Suppressor macrophage (primary cell): Measurements from ENCODE around the gene INTS7.

ENCODE experiments used
- DNase-seq, 4 experiments: peaks; one replicate each; pipeline ENCODE4 v3.0.0-alpha.2; 2020 to 2022

INTS7 gene

DNA sequence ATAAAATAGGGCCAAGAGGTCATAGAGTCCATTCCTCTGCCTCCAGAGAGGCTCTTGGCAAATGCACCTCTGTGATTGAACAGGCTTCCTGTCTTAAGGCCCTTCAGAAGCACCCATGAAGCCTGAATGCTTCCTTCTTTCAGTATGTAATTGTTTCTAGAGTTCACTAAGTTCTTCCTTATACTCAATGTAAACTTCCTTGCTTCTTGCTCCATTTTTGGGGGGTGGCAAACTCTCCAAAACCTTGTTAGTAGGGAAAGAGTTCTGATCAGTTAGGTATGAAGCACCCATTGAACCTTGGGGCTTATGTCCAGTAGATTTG lies 102.5 kb downstream of the INTS7 start:
- DNase-seq: peak in 3 of 4 experiments; percentile 29 to 62 (median 52)

DNA sequence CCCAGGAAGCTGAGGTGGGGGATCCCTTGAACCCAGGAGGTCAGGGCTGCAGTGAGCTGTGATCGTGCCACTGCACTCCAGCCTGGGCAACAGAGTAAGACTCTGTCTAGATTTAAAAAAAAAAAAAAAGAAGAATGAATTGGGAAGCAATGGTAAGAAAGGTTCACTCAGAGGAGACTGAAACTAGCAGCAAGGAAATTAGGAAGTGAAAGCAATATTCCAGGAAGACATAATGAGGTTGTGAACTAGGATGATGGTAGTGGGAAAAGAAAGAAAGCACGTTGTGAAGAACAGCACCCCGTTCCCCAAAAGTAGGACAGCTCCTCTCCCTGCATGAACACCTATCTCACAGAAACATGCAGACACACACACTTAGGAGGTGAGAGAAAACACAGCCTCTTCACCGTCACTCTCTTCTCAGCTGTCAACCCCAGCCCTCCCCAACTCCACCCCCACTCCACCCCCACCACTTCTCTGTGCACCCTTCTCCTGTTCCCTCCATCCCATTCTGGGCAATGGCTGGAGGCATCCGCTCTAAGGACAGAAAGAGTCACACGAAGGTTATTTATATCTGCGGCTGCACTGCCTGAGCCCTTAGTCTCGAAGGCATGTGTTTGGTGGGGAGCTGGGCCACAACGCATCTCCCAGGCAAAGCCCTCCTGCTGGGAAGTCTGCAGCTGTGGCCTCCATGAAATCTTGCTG lies 103.0 kb downstream of the INTS7 start:
- peak in 2 of 4 experiments; percentile 63 to 64 for DNase-seq

GRCh38 chr1:211929683-211930082 lies 105.7 kb downstream of the INTS7 start:
- DNase-seq: no peak

- DNase-seq: peak; percentile 36 to 65 (median 54)
Measured at GRCh38 chr1:211928993-211929637, 106.2 kb downstream of the INTS7 start.

DNA sequence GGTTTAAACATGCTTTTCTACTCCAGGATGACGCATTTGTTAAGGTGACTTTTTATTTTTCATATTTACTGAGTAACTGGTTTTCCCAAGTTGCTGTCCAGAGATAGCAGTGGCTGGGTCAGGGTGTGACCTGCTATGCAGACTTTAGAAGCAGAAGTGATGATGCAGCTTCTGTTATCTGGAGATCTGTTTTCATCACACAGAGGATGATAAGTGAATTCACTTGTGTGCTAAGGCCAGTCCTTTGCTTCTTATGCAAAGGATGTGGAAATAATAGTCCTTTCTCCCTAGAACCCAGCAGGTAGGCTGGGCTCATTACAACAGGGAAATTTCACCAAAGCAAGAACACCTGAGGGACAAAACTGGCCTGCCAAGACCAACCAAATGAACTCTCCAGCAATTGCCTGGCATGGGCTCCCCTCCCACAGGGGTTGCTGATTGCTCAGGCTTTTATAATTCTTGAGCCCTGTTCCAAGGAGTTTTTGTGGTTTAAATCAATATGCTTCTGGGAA lies 107.0 kb downstream of the INTS7 start:
- peak in 3 of 4 experiments; percentile 45 to 50 (median 49) for DNase-seq

- DNase-seq: no peak
Measured at GRCh38 chr1:211925016-211925415, 110.3 kb downstream of the INTS7 start.

DNA sequence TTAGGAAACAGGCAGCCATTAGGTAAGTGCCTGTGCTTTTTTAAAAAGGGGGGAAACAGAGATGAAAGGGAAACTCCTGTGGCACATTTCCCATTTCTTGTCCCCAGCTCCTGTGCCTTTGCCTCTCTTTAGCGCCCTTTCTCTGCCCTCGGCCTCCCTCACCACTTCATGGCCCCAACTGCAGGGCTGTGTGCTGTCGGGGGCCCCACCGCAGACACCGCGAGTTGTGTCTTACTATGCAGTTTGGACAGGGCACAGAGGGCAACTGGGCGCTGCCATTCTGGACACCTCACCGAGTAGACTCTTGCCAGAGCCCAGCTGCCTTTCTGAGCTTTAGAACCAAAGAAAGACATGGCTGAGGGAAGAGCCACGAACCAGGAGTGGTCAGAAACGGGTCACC lies 111.1 kb downstream of the INTS7 start:
- no peak for DNase-seq

DNA sequence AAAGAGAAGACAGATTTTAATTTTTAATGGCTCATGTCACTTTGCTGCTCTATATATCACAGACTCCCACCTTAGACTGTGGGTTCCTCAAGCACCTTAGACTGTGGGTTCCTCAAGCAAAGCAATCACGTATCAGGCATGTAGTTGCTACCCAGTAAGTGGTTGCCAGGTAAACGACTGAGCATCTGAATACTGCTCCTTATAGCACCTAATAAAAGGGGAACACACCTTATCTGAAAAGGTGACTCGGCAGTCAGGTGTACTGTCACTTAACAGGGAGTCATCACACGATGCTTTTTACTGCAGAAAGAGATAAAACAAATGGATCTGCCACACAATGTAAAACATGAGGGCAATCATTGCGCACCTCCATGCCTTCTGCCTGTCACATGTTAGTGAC lies 112.3 kb downstream of the INTS7 start:
- DNase-seq: no peak

DNA sequence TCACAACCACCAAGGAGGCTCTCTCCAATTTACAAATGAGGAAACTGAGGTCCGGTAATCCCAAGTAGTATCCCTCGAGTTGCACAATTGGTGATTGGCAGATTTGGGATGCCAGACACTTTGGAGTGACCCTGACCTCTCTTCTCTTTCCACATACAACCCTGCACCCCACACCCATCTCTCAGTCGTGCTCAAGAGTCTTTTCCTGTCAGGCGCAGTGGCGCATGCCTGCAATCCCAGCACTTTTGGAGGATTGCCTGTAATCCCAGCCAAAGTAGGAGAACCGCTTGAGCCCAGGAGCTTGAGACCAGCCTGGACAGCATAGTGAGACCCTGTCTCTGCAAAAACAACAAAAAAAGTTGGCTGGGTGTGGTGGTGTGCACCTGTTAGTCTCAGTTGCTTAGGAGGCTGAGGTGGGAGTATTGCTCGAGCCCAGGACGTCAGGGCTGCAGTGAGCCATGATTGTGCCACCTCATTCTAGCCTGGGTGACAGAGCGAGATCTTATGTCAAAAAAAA lies 113.7 kb downstream of the INTS7 start:
- no peak for DNase-seq

- DNase-seq: no peak
Measured at GRCh38 chr1:211920602-211921226, 114.6 kb downstream of the INTS7 start.

GRCh38 chr1:211920141-211920572 lies 115.2 kb downstream of the INTS7 start:
- DNase-seq: peak in 1 of 4 experiments; percentile 24

DNA sequence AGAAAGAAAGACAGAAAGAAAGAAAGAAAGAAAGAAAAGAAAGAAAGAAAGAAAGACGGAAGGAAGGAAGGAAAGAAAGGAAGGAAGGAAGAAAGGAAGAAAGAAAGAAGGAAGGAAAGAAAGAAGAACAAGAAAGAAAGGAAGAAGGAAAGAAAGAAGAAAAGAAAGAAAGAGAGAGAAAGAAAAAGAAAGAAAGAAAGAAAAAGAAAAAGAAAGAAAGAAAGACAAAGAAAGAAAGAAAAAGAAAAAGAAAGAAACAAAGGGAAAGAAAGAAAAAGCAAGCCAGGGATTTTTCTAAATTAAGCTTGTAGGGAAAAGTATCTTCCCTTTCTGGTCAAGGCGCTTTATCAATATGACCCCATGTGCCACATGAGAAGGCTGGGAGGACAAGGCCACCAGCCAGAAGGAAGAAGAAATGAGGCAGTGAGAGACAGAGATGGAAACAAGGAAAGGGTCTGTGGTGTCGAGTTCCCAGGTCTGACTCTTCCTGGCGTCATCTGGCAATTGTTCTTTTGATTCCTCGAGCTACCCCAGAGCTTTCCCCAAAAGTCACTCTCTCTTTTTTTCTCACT lies 116.4 kb downstream of the INTS7 start:
- DNase-seq: no peak

- peak in 1 of 4 experiments; percentile 38 for DNase-seq
Measured at GRCh38 chr1:211916458-211916857, 118.9 kb downstream of the INTS7 start.

DNA sequence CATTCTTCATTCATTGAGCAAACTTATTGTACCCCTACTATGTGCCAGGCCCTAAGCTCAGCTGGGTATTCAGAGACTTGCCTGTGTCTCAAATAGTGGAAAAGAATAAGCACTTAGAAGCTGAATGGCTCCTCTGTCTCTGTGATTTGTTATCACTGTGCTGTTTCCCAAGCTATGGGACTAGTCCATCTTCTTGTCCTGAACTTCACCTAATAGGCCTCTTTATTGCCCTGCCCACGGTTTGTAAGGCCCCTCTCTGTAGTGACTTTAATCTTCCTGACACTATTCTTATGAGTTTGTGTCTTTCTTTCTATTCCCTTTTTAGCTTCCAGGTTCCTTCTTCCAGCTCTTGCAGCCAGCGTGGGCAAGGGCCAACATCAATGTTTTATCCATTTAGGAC lies 119.4 kb downstream of the INTS7 start:
- DNase-seq: peak in 3 of 4 experiments; percentile 19 to 40 (median 31)

DNA sequence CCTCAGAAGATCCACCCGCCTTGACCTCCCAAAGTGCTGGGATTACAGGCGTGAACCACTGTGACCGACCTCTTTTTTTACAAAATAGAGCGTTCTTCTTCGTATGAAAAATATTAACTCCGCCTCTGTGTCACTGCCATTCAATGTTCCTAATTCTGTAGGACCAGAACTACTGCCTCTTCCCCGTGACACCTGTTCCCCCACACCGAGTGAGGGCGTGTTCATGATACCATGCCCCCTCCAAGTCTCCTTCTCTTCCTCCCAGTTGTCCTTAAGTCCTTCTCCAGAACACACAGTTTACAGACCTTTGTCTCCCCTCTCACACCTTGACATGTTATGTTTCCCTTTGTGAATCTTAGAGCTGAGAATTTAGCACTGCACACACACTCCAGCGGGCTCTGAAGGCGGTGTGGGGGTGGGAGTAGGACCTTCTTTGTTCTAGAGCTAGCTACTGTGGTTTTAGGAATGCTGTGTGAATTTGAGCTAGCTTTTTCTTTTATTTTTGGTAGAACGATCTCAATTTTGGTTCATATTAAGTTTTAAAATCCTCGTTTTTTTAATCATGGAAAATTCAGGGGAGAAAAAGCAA lies 122.4 kb downstream of the INTS7 start:
- DNase-seq: no peak

DNA sequence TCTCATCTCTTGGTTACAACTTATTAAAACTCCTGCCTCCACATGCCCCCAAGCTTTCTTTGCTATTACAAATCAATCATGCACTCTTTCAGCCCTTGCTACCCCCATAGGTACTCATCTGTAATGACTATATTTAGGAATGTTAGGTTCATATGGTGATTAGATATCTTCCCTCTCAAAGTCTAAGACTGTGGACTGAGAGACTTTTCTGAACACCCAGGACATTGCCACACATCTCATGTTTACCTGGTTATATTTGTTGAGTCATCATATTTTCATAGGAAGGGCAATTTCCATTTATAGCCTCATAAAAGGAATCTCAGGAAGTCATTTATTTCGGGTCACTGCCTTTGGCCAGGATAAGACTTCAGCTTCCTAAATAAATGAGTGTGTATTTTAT lies 123.3 kb downstream of the INTS7 start:
- no peak for DNase-seq

DNA sequence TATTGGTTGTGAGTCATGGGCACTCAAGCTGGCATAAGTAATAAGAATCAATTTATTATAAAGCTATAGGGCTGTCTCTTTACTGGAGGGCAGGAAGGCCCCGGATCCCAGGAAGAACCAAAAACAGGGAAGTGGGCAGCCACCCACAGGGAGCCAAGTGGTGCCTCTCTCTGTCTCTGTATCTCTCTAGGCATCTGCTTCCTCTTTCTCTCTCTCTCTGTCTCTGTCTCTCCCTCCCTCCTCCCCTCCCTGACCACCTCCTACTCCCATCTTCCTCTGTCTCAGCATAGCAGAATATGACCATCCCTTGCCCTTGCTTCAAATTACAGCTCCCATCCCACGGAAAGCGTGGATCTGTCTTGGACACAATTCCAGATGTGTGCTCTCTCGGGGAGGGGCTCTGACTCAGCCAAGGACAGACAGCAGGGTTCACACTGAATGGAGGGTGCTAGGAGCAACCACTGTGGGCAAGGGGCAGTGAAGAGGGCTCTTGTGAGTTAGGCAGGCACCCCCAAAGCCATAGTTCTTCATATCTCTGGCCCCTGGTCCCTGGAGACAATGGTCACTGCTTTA lies 124.4 kb downstream of the INTS7 start:
- peak; percentile 39 to 76 (median 76) for DNase-seq

- no peak for DNase-seq
Measured at GRCh38 chr1:211910113-211910884, 125.1 kb downstream of the INTS7 start.

DNA sequence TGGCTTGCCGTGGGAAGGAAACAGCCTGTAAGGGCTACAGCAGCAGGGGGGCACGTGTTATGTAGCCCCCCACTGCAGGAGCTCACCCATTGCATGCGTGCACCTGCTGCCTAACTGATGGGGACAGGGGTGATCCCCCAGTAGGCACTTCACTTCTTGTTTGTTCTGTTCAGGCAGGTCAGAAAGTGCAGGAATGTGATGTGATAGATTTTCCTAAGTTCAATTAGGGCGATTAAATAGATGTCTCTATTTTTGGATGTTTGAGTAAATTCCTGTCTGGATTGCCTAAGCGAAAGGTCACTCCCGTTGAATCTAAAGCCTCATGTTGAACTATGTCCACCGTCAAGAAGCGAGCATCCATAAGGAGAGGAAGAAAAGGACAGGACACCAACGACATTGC lies 126.0 kb downstream of the INTS7 start:
- DNase-seq: no peak

- peak in 2 of 4 experiments; percentile 6 to 30 for DNase-seq
Measured at GRCh38 chr1:211908951-211909350, 126.4 kb downstream of the INTS7 start.

DNA sequence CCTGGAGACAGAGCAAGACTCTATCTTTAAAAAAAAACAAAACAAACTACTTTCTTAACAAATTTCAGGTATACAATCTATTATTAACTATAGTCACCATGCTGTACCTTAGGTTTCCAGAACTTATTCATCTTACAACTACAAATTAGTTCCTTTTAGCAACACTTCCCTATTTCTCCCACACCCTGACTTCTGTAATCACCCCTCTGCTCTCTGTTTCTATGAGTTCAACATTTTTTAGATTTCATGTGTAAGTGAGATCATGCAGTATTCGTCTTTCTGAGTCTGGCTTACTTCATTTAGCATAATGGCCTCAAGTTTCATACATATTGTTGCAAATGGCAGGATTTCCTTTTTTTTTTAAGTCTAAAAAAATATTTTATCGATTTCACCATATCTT lies 126.9 kb downstream of the INTS7 start:
- DNase-seq: peak; percentile 53 to 93 (median 76)
